SJSA1 (cell line): ENCODE data around the gene NHERF2. TPM values are rescaled to one million over a fixed set of nuclear protein-coding genes. Genes with fewer than 3 reads are reported as not detected.

Experiments
- DNase-seq, 2 experiments: peaks; one replicate each; pipeline ENCODE4 v3.0.0-alpha.2; 2015 to 2020; ENCODE audit warnings: low spot score in 2 of 2, low read depth in 1 of 2
- H3K27ac ChIP-seq: fragments of 250-450 bp; sonication (Bioruptor Pico); 2 replicates; pipeline ENCODE4 v1.5.1; 2020; ENCODE audit warnings: mild to moderate bottlenecking, moderate library complexity
- H3K27me3 ChIP-seq: fragments of 250-450 bp; sonication (Bioruptor Pico); replicated peaks from 2 replicates; pipeline ENCODE4 v1.5.1; 2020; ENCODE audit warnings: mild to moderate bottlenecking, moderate library complexity
- H3K36me3 ChIP-seq: fragments of 250-450 bp; sonication (Bioruptor Pico); 2 replicates; pipeline ENCODE4 v1.5.1; 2020; ENCODE audit warnings: mild to moderate bottlenecking
- H3K4me1 ChIP-seq: fragments of 250-450 bp; sonication (Bioruptor Pico); replicated peaks from 2 replicates; pipeline ENCODE4 v1.6.1; 2021; ENCODE audit warnings: mild to moderate bottlenecking
- H3K4me3 ChIP-seq: fragments of 250-450 bp; sonication (Bioruptor Pico); 2 replicates; pipeline ENCODE4 v1.5.1; 2020; ENCODE audit warnings: mild to moderate bottlenecking
- H3K9me3 ChIP-seq: fragments of 250-450 bp; sonication (Bioruptor Pico); replicated peaks from 2 replicates; pipeline ENCODE4 v1.5.1; 2020; ENCODE audit warnings: mild to moderate bottlenecking
- total RNA-seq: library from RNA; depleted of rRNA; stranded (reverse); fragments of >200 nt; shearing (Covaris generic); gene quantifications from 2 replicates; pipeline ENCODE4 v1.2.3, GENCODE V29; 2014

The NHERF2 gene
- total RNA-seq, 1 experiment from 2014 or later, result 50.2 TPM

- H3K4me3 ChIP-seq, result no peak overlapping the region
- H3K27me3 ChIP-seq, result no peaks in the 10 kb centered on the region
- H3K4me1 ChIP-seq, result no peaks in the 10 kb centered on the region
- no peak overlapping the region for H3K27ac ChIP-seq
- no peaks in the 10 kb centered on the region for H3K9me3 ChIP-seq
- no peak for DNase-seq
- peaks cover 91% of the 10 kb centered on the region for H3K36me3 ChIP-seq
Observed at GRCh38 chr16:2082171-2082982, 55.7 kb downstream of the NHERF2 start.

GRCh38 chr16:2082983-2083364 is 56.3 kb downstream of the NHERF2 start:
- no peak for DNase-seq
- Histone ChIP-seq H3K27ac (no peak overlapping the region), H3K27me3 (no peaks in the 10 kb centered on the region), H3K4me3 (no peak overlapping the region), H3K9me3 (no peaks in the 10 kb centered on the region), H3K36me3 (peaks cover 94% of the 10 kb centered on the region), H3K4me1 (no peaks in the 10 kb centered on the region)

GRCh38 chr16:2083409-2083808 is 56.7 kb downstream of the NHERF2 start:
- H3K9me3 ChIP-seq, result no peaks in the 10 kb centered on the region
- H3K4me3 ChIP-seq, result no peak overlapping the region
- H3K27me3 ChIP-seq, result no peaks in the 10 kb centered on the region
- no peak overlapping the region for H3K27ac ChIP-seq
- no peak for DNase-seq
- peaks cover 98% of the 10 kb centered on the region for H3K36me3 ChIP-seq
- H3K4me1 ChIP-seq, result no peaks in the 10 kb centered on the region

- H3K4me3 ChIP-seq, result no peak overlapping the region
- no peaks in the 10 kb centered on the region for H3K9me3 ChIP-seq
- DNase-seq, result no peak
- H3K27ac ChIP-seq, result no peak overlapping the region
- H3K27me3 ChIP-seq, result no peaks in the 10 kb centered on the region
- peaks cover 98% of the 10 kb centered on the region for H3K36me3 ChIP-seq
- H3K4me1 ChIP-seq, result no peaks in the 10 kb centered on the region
Observed at GRCh38 chr16:2083876-2084780, 57.4 kb downstream of the NHERF2 start.

GRCh38 chr16:2084895-2085625 is 58.4 kb downstream of the NHERF2 start:
- Histone ChIP-seq H3K9me3 (no peaks in the 10 kb centered on the region), H3K27ac (no peak overlapping the region), H3K27me3 (no peaks in the 10 kb centered on the region), H3K4me1 (no peaks in the 10 kb centered on the region), H3K4me3 (no peak overlapping the region), H3K36me3 (peaks cover 98% of the 10 kb centered on the region)
- no peak for DNase-seq

- no peak for DNase-seq
- Histone ChIP-seq H3K27ac (no peak overlapping the region), H3K36me3 (peaks cover 100% of the 10 kb centered on the region)
Observed at GRCh38 chr16:2085669-2086068, 59.0 kb downstream of the NHERF2 start.

GRCh38 chr16:2086106-2086742 is 59.5 kb downstream of the NHERF2 start:
- H3K27ac ChIP-seq, result no peak overlapping the region
- DNase-seq, result no peak
- no peaks in the 10 kb centered on the region for H3K9me3 ChIP-seq
- H3K27me3 ChIP-seq, result no peaks in the 10 kb centered on the region
- H3K4me1 ChIP-seq, result no peaks in the 10 kb centered on the region
- peaks cover 97% of the 10 kb centered on the region for H3K36me3 ChIP-seq
- H3K4me3 ChIP-seq, result no peak overlapping the region

More at GRCh38 chr16:2085669-2086068, 59.0 kb downstream of the NHERF2 start:
- Histone ChIP-seq H3K4me1 (no peaks in the 10 kb centered on the region), H3K27me3 (no peaks in the 10 kb centered on the region), H3K9me3 (no peaks in the 10 kb centered on the region), H3K4me3 (no peak overlapping the region)

- H3K27me3 ChIP-seq, result no peaks in the 10 kb centered on the region
- peaks cover 96% of the 10 kb centered on the region for H3K36me3 ChIP-seq
- H3K4me1 ChIP-seq, result no peaks in the 10 kb centered on the region
- H3K9me3 ChIP-seq, result no peaks in the 10 kb centered on the region
- no peak overlapping the region for H3K27ac ChIP-seq
- H3K4me3 ChIP-seq, result no peak overlapping the region
- no peak for DNase-seq
Observed at GRCh38 chr16:2086812-2087747, 60.4 kb downstream of the NHERF2 start.

- Histone ChIP-seq H3K4me1 (no peaks in the 10 kb centered on the region), H3K27me3 (no peaks in the 10 kb centered on the region), H3K9me3 (no peaks in the 10 kb centered on the region), H3K27ac (no peak overlapping the region), H3K36me3 (peaks cover 96% of the 10 kb centered on the region), H3K4me3 (no peak overlapping the region)
- no peak for DNase-seq
Observed at GRCh38 chr16:2087748-2088631, 61.3 kb downstream of the NHERF2 start.
